ENCODE data around the gene SMC4.

Gene SMC4

GRCh38 chr3:160448845-160449635 lies 49.6 kb downstream of the SMC4 start:
- DNase-seq (no peak), ATAC-seq (ENCODE audit: insufficient read depth, low read depth) (no peak)
- H3K9me3 ChIP-seq (ENCODE audit: insufficient read depth, low read length, severe bottlenecking), result no peaks in the 10 kb centered on the region
- H3K4me3 ChIP-seq (ENCODE audit: low read depth in 1 of 2, low read length in 2 of 2), result no peak overlapping the region
- no peak overlapping the region for H3K9ac ChIP-seq (ENCODE audit: low read depth, low read length)
- H3K79me2 ChIP-seq (ENCODE audit: insufficient read depth, low read length), result no peaks in the 10 kb centered on the region
- no peaks in the 10 kb centered on the region for H3K4me1 ChIP-seq (ENCODE audit: insufficient read depth, low read length)
- no peaks in the 10 kb centered on the region for H4K20me1 ChIP-seq (ENCODE audit: insufficient read depth, low read length)
- H3K36me3 ChIP-seq (ENCODE audit: insufficient read depth, low read length), result no peaks in the 10 kb centered on the region
- H3K27ac ChIP-seq (ENCODE audit: low read length), result no peak overlapping the region
- H3K27me3 ChIP-seq (ENCODE audit: insufficient read depth, low read length, poor library complexity), result no peaks in the 10 kb centered on the region
- no peak overlapping the region for H2AFZ ChIP-seq (ENCODE audit: low read depth, low read length)
- no peak for TF ChIP-seq CTCF (IDR thresholded peaks at IDR 0.05; ENCODE audit: borderline replicate concordance, extremely low read depth, low read length, poor library complexity, severe bottlenecking)
- no peak for TF ChIP-seq EZH2 (IDR thresholded peaks at IDR 0.05; ENCODE audit: borderline replicate concordance, low read depth, low read length, severe bottlenecking)
- no peak overlapping the region for H3K4me2 ChIP-seq (ENCODE audit: insufficient read depth, low read length)

GRCh38 chr3:160449636-160450598 lies 50.5 kb downstream of the SMC4 start, which contains the start of gene TRIM59:
Gene TRIM59, minus strand, starts transcription at chr3:160449786. Its CDS starts 10,603 bp downstream, at chr3:160439183.
- DNase-seq, result no peak
- Histone ChIP-seq H3K27me3 (ENCODE audit: insufficient read depth, low read length, poor library complexity) (no peaks in the 10 kb centered on the region), H3K9ac (ENCODE audit: low read depth, low read length) (no peak within 1 kb of the TSS), H2AFZ (ENCODE audit: low read depth, low read length) (no peak within 1 kb of the TSS), H3K9me3 (ENCODE audit: insufficient read depth, low read length, severe bottlenecking) (no peaks in the 10 kb centered on the region), H4K20me1 (ENCODE audit: insufficient read depth, low read length) (no peaks in the 10 kb centered on the region), H3K36me3 (ENCODE audit: insufficient read depth, low read length) (no peaks in the 10 kb centered on the region), H3K4me1 (ENCODE audit: insufficient read depth, low read length) (no peaks in the 10 kb centered on the region), H3K27ac (ENCODE audit: low read length) (no peak within 1 kb of the TSS), H3K4me2 (ENCODE audit: insufficient read depth, low read length) (no peak within 1 kb of the TSS), H3K79me2 (ENCODE audit: insufficient read depth, low read length) (no peaks in the 10 kb centered on the region), H3K4me3 (ENCODE audit: low read depth in 1 of 2, low read length in 2 of 2) (no peak within 1 kb of the TSS)
- TF ChIP-seq EZH2 (IDR thresholded peaks at IDR 0.05; ENCODE audit: borderline replicate concordance, low read depth, low read length, severe bottlenecking) (no peak), CTCF (IDR thresholded peaks at IDR 0.05; ENCODE audit: borderline replicate concordance, extremely low read depth, low read length, poor library complexity, severe bottlenecking) (no peak)
- ATAC-seq (ENCODE audit: insufficient read depth, low read depth), result no peak

- Histone ChIP-seq H3K27ac (ENCODE audit: low read length) (no peak overlapping the region), H3K9me3 (ENCODE audit: insufficient read depth, low read length, severe bottlenecking) (no peaks in the 10 kb centered on the region), H3K9ac (ENCODE audit: low read depth, low read length) (no peak overlapping the region), H3K4me2 (ENCODE audit: insufficient read depth, low read length) (no peak overlapping the region), H3K4me3 (ENCODE audit: low read depth in 1 of 2, low read length in 2 of 2) (no peak overlapping the region), H3K79me2 (ENCODE audit: insufficient read depth, low read length) (no peaks in the 10 kb centered on the region), H4K20me1 (ENCODE audit: insufficient read depth, low read length) (no peaks in the 10 kb centered on the region), H2AFZ (ENCODE audit: low read depth, low read length) (no peak overlapping the region), H3K4me1 (ENCODE audit: insufficient read depth, low read length) (no peaks in the 10 kb centered on the region), H3K27me3 (ENCODE audit: insufficient read depth, low read length, poor library complexity) (no peaks in the 10 kb centered on the region), H3K36me3 (ENCODE audit: insufficient read depth, low read length) (no peaks in the 10 kb centered on the region)
- TF ChIP-seq CTCF (IDR thresholded peaks at IDR 0.05; ENCODE audit: borderline replicate concordance, extremely low read depth, low read length, poor library complexity, severe bottlenecking) (no peak), EZH2 (IDR thresholded peaks at IDR 0.05; ENCODE audit: borderline replicate concordance, low read depth, low read length, severe bottlenecking) (no peak)
- DNase-seq (no peak), ATAC-seq (ENCODE audit: insufficient read depth, low read depth) (no peak)
Observed at GRCh38 chr3:160450846-160451245, 51.4 kb downstream of the SMC4 start.

Data from DND-41 (cell line).